Fibroblast of the aortic adventitia (primary cell): ENCODE results near the gene VSNL1. TPM values are rescaled to one million over a fixed set of nuclear protein-coding genes. Genes with fewer than 3 reads are reported as not detected.

Experiments used
- DNase-seq: peaks from one replicate; pipeline ENCODE4 v3.0.0-alpha.2; 2010; ENCODE audit warnings: low read depth
- H3K4me3 ChIP-seq: 2 replicates; pipeline ENCODE4 v1.5.1; 2011; ENCODE audit warnings: low read depth, mild to moderate bottlenecking, control low read depth, low read length, moderate library complexity
- CTCF ChIP-seq: IDR thresholded peaks from 2 replicates; pipeline ENCODE4 v1.5.1; 2011; ENCODE audit warnings: mild to moderate bottlenecking, low read length, control low read depth, inconsistent platforms; ENCODE audit not compliant: insufficient read depth
- total RNA-seq: library from RNA; depleted of rRNA; stranded (reverse); fragments of >200 nt; gene quantifications from 2 replicates; pipeline ENCODE4 v1.2.3, GENCODE V29; 2012; ENCODE audit warnings: low replicate concordance

The VSNL1 gene
- total RNA-seq, 1 donor = 3.7 TPM

DNA sequence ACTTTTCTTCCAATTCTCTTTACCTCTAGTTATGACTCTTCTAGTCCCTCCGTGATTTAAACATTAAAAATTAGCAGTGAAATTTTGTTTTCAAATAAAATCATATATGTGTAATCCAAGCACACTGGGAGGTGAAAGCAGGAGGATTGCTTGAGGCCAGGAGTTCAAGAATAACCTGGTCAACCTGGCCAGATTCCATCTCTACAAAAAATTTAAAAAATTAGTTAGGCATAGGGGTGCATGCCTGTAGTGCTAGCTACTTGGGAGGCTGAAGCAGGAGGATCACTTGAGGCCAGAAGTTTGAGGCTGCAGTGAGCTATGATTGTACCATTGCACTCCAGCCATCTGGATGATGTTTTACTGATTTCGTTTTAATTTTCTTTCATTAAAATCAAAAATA is 7.0 kb upstream of the VSNL1 start:
- H3K4me3 ChIP-seq = no peak overlapping the region
- no peak for TF ChIP-seq CTCF
- DNase-seq = no peak

GRCh38 chr2:17536416-17536815 is 4.1 kb upstream of the VSNL1 start:
- no peak for TF ChIP-seq CTCF
- peak; percentile 15 for DNase-seq
- H3K4me3 ChIP-seq = no peak overlapping the region

DNA sequence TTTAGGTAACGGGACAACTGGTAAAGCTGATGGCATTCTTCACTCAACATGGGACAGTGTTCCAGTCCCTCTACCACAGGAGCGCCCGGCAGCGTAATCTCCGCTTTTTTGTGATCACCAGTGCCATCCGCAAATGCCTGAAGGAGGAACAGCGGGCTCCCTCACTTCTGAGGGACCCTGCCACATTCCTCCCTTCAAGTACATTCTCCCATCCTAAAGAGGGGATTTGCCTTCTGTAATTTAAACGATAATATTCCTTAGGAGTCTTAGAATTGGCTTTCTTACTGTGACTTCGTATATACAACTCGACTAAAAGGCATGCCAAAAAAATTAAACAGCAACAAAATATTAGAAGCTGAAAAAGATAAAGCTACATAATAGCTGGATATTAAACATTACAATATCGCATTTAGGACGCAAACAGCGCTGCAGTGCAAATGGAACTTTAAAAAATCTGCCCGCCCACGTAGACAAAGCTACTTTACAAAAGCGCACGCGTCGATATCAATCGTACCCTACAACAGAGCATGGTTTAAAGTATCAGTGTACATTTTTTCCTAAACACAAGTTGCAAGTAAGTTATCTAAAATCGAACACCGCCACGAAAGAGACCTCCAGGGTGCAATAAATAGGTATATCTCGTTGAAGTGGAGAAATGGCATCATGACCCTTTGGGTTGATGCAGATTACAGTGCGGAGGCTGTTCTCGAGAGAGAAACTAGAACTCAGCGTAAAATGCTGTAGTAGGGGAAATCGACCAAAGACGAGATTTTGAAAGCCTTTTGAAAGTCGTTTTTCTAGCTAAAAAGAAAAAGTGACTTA is 2.3 kb upstream of the VSNL1 start:
- peak; percentile 47 for DNase-seq
- H3K4me3 ChIP-seq = peak overlapping the region; percentile 65
- TF ChIP-seq CTCF = no peak

- no peak for TF ChIP-seq CTCF
- H3K4me3 ChIP-seq = peak overlapping the region; percentile 65
- peak; percentile 48 for DNase-seq
These were observed 1.5 kb upstream of the VSNL1 start for GRCh38 chr2:17538844-17539554.

- TF ChIP-seq CTCF = no peak
- DNase-seq = peak; percentile 40
- H3K4me3 ChIP-seq = peak overlapping the region; percentile 63
These were observed 844 bp upstream of the VSNL1 start for GRCh38 chr2:17539611-17540092.

- peak overlapping the region; percentile 63 for H3K4me3 ChIP-seq
- no peak for DNase-seq
- no peak for TF ChIP-seq CTCF
These were observed 476 bp downstream of the VSNL1 start for GRCh38 chr2:17540813-17541530.
